Erythroblast (primary cell): ENCODE data around the gene TMEM129.

Experiments
- GATA1 ChIP-seq: IDR thresholded peaks from 2 replicates; pipeline ENCODE4 v1.6.1; 2011; ENCODE audit warnings: low read depth, mild to moderate bottlenecking, control low read depth, low read length, moderate library complexity
- POLR2A ChIP-seq: IDR thresholded peaks from 2 replicates; pipeline ENCODE4 v1.6.1; 2011; ENCODE audit warnings: mild to moderate bottlenecking, low read length

- TF ChIP-seq POLR2A (no peak), GATA1 (no peak)
These were observed 12.5 kb downstream of the TMEM129 start for GRCh38 chr4:1708581-1708980.
